B cell (primary cell): ENCODE measurements around the gene IQSEC3. TPM values are rescaled to one million over a fixed set of nuclear protein-coding genes. Genes with fewer than 3 reads are reported as not detected.

Experiments used
- ATAC-seq: fragments of 200-7000 bp; cut with Tn5 transposase; one replicate; pipeline ENCODE4 v1.10.0; 2021; ENCODE audit warnings: low read depth, mild to moderate bottlenecking, moderate number of reproducible peaks, moderate library complexity
- CTCF ChIA-PET: fragments of 350-600 bp; sonication (Branson Sonifier 250); formaldehyde crosslinking; loops from one replicate; lab custom pipeline; 2021; ENCODE audit warnings: antibody characterized with exemption, inconsistent platforms; lab: Charles Lee
- POLR2A ChIA-PET: fragments of 350-600 bp; sonication (Branson Sonifier 250); formaldehyde crosslinking; loops from one replicate; lab custom pipeline; 2021; ENCODE audit warnings: antibody characterized with exemption; lab: Charles Lee
- DNase-seq: peaks from one replicate; pipeline ENCODE4 v3.0.0; 2013
- H2AFZ ChIP-seq: 2 replicates; pipeline ENCODE4 v1.6.1; 2012; ENCODE audit warnings: mild to moderate bottlenecking, low read depth, low read length; ENCODE audit not compliant: insufficient read depth, poor library complexity, severe bottlenecking
- H3K27ac ChIP-seq, 2 donors: 1 replicate in 1 of 2; 2 replicates in 1 of 2; pipeline ENCODE4 v1.5.1; 2012 to 2013; ENCODE audit warnings: low read length in 2 of 2, mild to moderate bottlenecking in 2 of 2, moderate library complexity in 1 of 2
- H3K27me3 ChIP-seq, 4 experiments: fragments of 200-600 bp in 1 of 4; sonication (generic) in 1 of 4; replicated peaks in 1 of 4; 1 replicate in 2 of 4; 2 replicates in 2 of 4; pipeline versions ENCODE4 v1.6.1 to v1.7.0; 2013 to 2016; ENCODE audit warnings: low read length in 3 of 4, mild to moderate bottlenecking in 2 of 4, mixed read lengths in 1 of 4, moderate library complexity in 1 of 4; ENCODE audit not compliant: insufficient read depth in 4 of 4, control insufficient read depth in 3 of 4; ENCODE audit errors: control extremely low read depth in 1 of 4
- H3K36me3 ChIP-seq, 2 experiments: replicated peaks in 1 of 2; 1 replicate in 1 of 2; 2 replicates in 1 of 2; pipeline versions ENCODE4 v1.6.1 to v1.7.1; 2013; ENCODE audit warnings: low read length in 1 of 2; ENCODE audit not compliant: insufficient read depth in 2 of 2, control insufficient read depth in 1 of 2; ENCODE audit errors: control extremely low read depth in 1 of 2, extremely low read depth in 1 of 2
- H3K4me1 ChIP-seq, 2 donors: fragments of 200-600 bp in 1 of 2; sonication (generic) in 1 of 2; 1 replicate in 1 of 2; 2 replicates in 1 of 2; pipeline versions ENCODE4 v1.5.1 to v1.6.1; 2013 to 2017; ENCODE audit warnings: low read length in 2 of 2; ENCODE audit not compliant: control insufficient read depth in 2 of 2, insufficient read depth in 2 of 2
- H3K4me2 ChIP-seq: replicated peaks from 2 replicates; pipeline ENCODE3; 2012; ENCODE audit warnings: mild to moderate bottlenecking, low read depth, low read length; ENCODE audit not compliant: poor library complexity, severe bottlenecking
- H3K4me3 ChIP-seq, 5 experiments: fragments of 200-600 bp in 1 of 5; sonication (generic) in 1 of 5; 1 replicate in 3 of 5; 2 replicates in 2 of 5; pipeline versions ENCODE4 v1.5.1 to v1.7.0; 2011 to 2016; ENCODE audit warnings: low read length in 4 of 5, mild to moderate bottlenecking in 4 of 5, low read depth in 2 of 5, control low read depth in 1 of 5, moderate library complexity in 1 of 5; ENCODE audit not compliant: insufficient read depth in 1 of 5; ENCODE audit errors: control extremely low read depth in 1 of 5, extremely low read depth in 1 of 5
- H3K79me2 ChIP-seq: fragments of 200-600 bp; sonication (generic); one replicate; pipeline ENCODE4 v1.6.0; 2016; ENCODE audit warnings: low read length; ENCODE audit not compliant: control insufficient read depth, insufficient read depth
- H3K9ac ChIP-seq: fragments of 200-600 bp; sonication (generic); 2 replicates; pipeline ENCODE4 v1.6.1; 2017; ENCODE audit warnings: mild to moderate bottlenecking, low read length, moderate library complexity
- H3K9me3 ChIP-seq, 3 donors: one replicate each; pipeline versions ENCODE4 v1.6.1 to v1.7.1; 2013; ENCODE audit warnings: low read length in 2 of 3; ENCODE audit not compliant: control insufficient read depth in 2 of 3, insufficient read depth in 1 of 3; ENCODE audit errors: control extremely low read depth in 1 of 3
- H4K20me1 ChIP-seq: 2 replicates; pipeline ENCODE4 v1.6.0; 2012; ENCODE audit warnings: mild to moderate bottlenecking, low read length; ENCODE audit not compliant: insufficient read depth, control insufficient read depth, poor library complexity, severe bottlenecking
- H3K27ac Mint-ChIP-seq: one replicate; pipeline ENCODE4 v1.8.0; 2021; ENCODE audit warnings: mixed read lengths
- H3K27me3 Mint-ChIP-seq: one replicate; pipeline ENCODE4 v1.8.0; 2021; ENCODE audit warnings: mixed read lengths
- H3K4me1 Mint-ChIP-seq: one replicate; pipeline ENCODE4 v1.8.0; 2021; ENCODE audit warnings: mixed read lengths
- H3K4me3 Mint-ChIP-seq: one replicate; pipeline ENCODE4 v1.8.0; 2021; ENCODE audit warnings: mixed read lengths
- H3K9me3 Mint-ChIP-seq: one replicate; pipeline ENCODE4 v1.8.0; 2022; ENCODE audit warnings: mixed read lengths; ENCODE audit not compliant: insufficient read depth
- EZH2 ChIP-seq: IDR thresholded peaks from 2 replicates; pipeline ENCODE4 v1.6.1; 2012; ENCODE audit warnings: borderline replicate concordance, low read depth, mild to moderate bottlenecking, moderate library complexity, low read length; ENCODE audit not compliant: insufficient read depth, poor library complexity, severe bottlenecking
- WGBS: methylation state at CpG from one replicate; pipeline ENCODE4 v1.1.5; 2013; ENCODE audit warnings: missing lambda C conversion rate; ENCODE audit not compliant: insufficient coverage; 5-methylcytosine and 5-hydroxymethylcytosine counted together
- intact Hi-C: fragments of 100-400 bp; cut with micrococcal nuclease; formaldehyde crosslinking; loops from one replicate; pipeline ENCODE4 v1.10.0; 2022
- polyA plus RNA-seq: library from polyadenylated mRNA; depleted of rRNA; stranded (reverse); fragments of >200 nt; gene quantifications from 2 replicates; pipeline ENCODE4 v1.2.3, GENCODE V29; 2012
- total RNA-seq, 2 donors: library from RNA; stranded (reverse); fragments of 120-200 nt in 1 of 2; gene quantifications; 1 replicate in 1 of 2; 2 replicates in 1 of 2; pipeline versions ENCODE4 v1.2.3 to v1.2.4, GENCODE V29; 2013 to 2022
- TF ChIP-seq, protein P1 (sequence below): fragments of 200-600 bp; IDR thresholded peaks from one replicate; pipeline ENCODE4 v1.8.0; 2022; ENCODE audit warnings: antibody characterized with exemption, mild to moderate bottlenecking

Gene IQSEC3
- total and polyA plus RNA-seq, 2 donors (not counting 1 experiment from before 2014, with no cell fraction given), result 0.01 to 1.8 TPM

GRCh38 chr12:128079-128478 is 61.5 kb downstream of the IQSEC3 start:
- Mint-ChIP-seq H3K27me3 (peaks cover 27% of the 10 kb centered on the region), H3K27ac (no peak overlapping the region), H3K4me1 (no peaks in the 10 kb centered on the region), H3K9me3 (no peaks in the 10 kb centered on the region), H3K4me3 (no peak overlapping the region)
- H3K4me3 ChIP-seq, result no peak overlapping the region
- ChIA-PET POLR2A (no interaction called here), CTCF (no interaction called here)
- no peaks in the 10 kb centered on the region for H3K36me3 ChIP-seq
- H3K9ac ChIP-seq, result no peak overlapping the region
- no peaks in the 10 kb centered on the region for H3K27me3 ChIP-seq
- ATAC-seq (no peak), DNase-seq (no peak)
- H3K79me2 ChIP-seq, result no peaks in the 10 kb centered on the region
- intact Hi-C loops, result no loop called here
- no peak overlapping the region for H3K27ac ChIP-seq
- H2AFZ ChIP-seq, result no peak overlapping the region
- H3K4me1 ChIP-seq, result no peaks in the 10 kb centered on the region
- no peak overlapping the region for H3K4me2 ChIP-seq
- TF ChIP-seq, protein P1, sequence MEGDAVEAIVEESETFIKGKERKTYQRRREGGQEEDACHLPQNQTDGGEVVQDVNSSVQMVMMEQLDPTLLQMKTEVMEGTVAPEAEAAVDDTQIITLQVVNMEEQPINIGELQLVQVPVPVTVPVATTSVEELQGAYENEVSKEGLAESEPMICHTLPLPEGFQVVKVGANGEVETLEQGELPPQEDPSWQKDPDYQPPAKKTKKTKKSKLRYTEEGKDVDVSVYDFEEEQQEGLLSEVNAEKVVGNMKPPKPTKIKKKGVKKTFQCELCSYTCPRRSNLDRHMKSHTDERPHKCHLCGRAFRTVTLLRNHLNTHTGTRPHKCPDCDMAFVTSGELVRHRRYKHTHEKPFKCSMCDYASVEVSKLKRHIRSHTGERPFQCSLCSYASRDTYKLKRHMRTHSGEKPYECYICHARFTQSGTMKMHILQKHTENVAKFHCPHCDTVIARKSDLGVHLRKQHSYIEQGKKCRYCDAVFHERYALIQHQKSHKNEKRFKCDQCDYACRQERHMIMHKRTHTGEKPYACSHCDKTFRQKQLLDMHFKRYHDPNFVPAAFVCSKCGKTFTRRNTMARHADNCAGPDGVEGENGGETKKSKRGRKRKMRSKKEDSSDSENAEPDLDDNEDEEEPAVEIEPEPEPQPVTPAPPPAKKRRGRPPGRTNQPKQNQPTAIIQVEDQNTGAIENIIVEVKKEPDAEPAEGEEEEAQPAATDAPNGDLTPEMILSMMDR, result no peak
- TF ChIP-seq EZH2, result no peak
- 71% methylated on average over 4 of the region's 5 CpGs for WGBS
- no peaks in the 10 kb centered on the region for H4K20me1 ChIP-seq
- H3K9me3 ChIP-seq, result no peaks in the 10 kb centered on the region

GRCh38 chr12:129001-129400 is 62.4 kb downstream of the IQSEC3 start:
- H4K20me1 ChIP-seq, result no peaks in the 10 kb centered on the region
- Mint-ChIP-seq H3K9me3 (no peaks in the 10 kb centered on the region), H3K4me1 (no peaks in the 10 kb centered on the region), H3K27ac (no peak overlapping the region), H3K4me3 (no peak overlapping the region), H3K27me3 (peaks cover 27% of the 10 kb centered on the region)
- CTCF ChIA-PET, result no interaction called here
- no peaks in the 10 kb centered on the region for H3K27me3 ChIP-seq
- POLR2A ChIA-PET, result no interaction called here
- no peaks in the 10 kb centered on the region for H3K36me3 ChIP-seq
- no peak for DNase-seq
- no peak overlapping the region for H2AFZ ChIP-seq
- H3K4me3 ChIP-seq, result no peak overlapping the region
- no peak for ATAC-seq
- no peaks in the 10 kb centered on the region for H3K4me1 ChIP-seq
- no peaks in the 10 kb centered on the region for H3K79me2 ChIP-seq
- H3K9me3 ChIP-seq, result no peaks in the 10 kb centered on the region
- intact Hi-C loops, result no loop called here
- TF ChIP-seq, protein P1, result no peak
- no peak for TF ChIP-seq EZH2
- H3K9ac ChIP-seq, result no peak overlapping the region
- WGBS, result 90% methylated on average over 10 of the region's 10 CpGs
- H3K27ac ChIP-seq, result no peak overlapping the region
- H3K4me2 ChIP-seq, result no peak overlapping the region
